HL-60 (cell line): ENCODE measurements around the gene ZMIZ2.

Experiments used
- DNase-seq, 2 experiments: peaks; one replicate each; pipeline ENCODE4 v3.0.0-alpha.2; 2010 to 2020; ENCODE audit warnings: low read depth in 1 of 2, low spot score in 1 of 2
- H3K27ac ChIP-seq: fragments of 250-450 bp; sonication (Bioruptor Pico); replicated peaks from 2 replicates; pipeline ENCODE4 v1.5.1; 2020; ENCODE audit warnings: mild to moderate bottlenecking, moderate library complexity
- H3K27me3 ChIP-seq: fragments of 250-450 bp; sonication (Bioruptor Pico); 2 replicates; pipeline ENCODE4 v1.5.1; 2021; ENCODE audit warnings: mild to moderate bottlenecking, moderate library complexity; ENCODE audit not compliant: insufficient read depth, poor library complexity, severe bottlenecking
- H3K4me3 ChIP-seq: replicated peaks from 2 replicates; pipeline ENCODE4 v1.5.1; 2011; ENCODE audit warnings: mild to moderate bottlenecking, control low read depth, low read length; ENCODE audit not compliant: insufficient read depth
- GABPA ChIP-seq: IDR thresholded peaks from 2 replicates; pipeline ENCODE4 v1.6.1; 2012; ENCODE audit warnings: low read depth
- POLR2AphosphoS5 ChIP-seq: IDR thresholded peaks from 2 replicates; pipeline ENCODE4 v1.6.1; 2012; ENCODE audit warnings: low read depth
- SPI1 ChIP-seq: IDR thresholded peaks from 2 replicates; pipeline ENCODE4 v1.6.1; 2012; ENCODE audit warnings: low read depth, mild to moderate bottlenecking, borderline replicate concordance
- TF ChIP-seq, protein P1 (sequence below): IDR thresholded peaks from 2 replicates; pipeline ENCODE4 v1.6.1; 2012; ENCODE audit warnings: low read depth; ENCODE audit not compliant: insufficient replicate concordance
- TF ChIP-seq, protein P2 (sequence below): IDR thresholded peaks from one replicate; pipeline ENCODE4 v1.5.1; 2011; ENCODE audit warnings: low read length, control low read depth, inconsistent platforms; ENCODE audit not compliant: insufficient read depth

The ZMIZ2 gene

DNA sequence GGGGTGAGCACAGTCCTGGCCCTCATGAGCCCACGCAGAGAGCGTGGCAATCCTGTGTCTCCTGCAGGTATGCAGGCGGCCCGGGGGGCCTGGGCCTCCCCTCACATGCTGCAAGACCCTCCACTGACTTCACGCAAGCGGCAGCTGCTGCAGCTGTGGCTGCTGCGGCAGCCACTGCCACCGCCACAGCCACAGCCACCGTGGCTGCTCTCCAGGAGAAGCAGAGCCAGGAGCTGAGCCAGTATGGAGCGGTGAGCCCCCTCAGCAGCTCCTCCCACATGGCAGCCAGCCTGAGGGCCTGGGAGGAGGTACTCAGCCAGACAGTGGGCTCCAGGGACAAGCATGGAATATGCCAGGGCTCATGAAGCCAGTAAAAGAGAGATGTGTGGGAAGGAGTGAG is 8.7 kb downstream of the ZMIZ2 start:
- no peak overlapping the region for H3K27ac ChIP-seq
- no peak for DNase-seq
- no peaks in the 10 kb centered on the region for H3K27me3 ChIP-seq
- H3K4me3 ChIP-seq: no peak overlapping the region
- TF ChIP-seq, protein P1, sequence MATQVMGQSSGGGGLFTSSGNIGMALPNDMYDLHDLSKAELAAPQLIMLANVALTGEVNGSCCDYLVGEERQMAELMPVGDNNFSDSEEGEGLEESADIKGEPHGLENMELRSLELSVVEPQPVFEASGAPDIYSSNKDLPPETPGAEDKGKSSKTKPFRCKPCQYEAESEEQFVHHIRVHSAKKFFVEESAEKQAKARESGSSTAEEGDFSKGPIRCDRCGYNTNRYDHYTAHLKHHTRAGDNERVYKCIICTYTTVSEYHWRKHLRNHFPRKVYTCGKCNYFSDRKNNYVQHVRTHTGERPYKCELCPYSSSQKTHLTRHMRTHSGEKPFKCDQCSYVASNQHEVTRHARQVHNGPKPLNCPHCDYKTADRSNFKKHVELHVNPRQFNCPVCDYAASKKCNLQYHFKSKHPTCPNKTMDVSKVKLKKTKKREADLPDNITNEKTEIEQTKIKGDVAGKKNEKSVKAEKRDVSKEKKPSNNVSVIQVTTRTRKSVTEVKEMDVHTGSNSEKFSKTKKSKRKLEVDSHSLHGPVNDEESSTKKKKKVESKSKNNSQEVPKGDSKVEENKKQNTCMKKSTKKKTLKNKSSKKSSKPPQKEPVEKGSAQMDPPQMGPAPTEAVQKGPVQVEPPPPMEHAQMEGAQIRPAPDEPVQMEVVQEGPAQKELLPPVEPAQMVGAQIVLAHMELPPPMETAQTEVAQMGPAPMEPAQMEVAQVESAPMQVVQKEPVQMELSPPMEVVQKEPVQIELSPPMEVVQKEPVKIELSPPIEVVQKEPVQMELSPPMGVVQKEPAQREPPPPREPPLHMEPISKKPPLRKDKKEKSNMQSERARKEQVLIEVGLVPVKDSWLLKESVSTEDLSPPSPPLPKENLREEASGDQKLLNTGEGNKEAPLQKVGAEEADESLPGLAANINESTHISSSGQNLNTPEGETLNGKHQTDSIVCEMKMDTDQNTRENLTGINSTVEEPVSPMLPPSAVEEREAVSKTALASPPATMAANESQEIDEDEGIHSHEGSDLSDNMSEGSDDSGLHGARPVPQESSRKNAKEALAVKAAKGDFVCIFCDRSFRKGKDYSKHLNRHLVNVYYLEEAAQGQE: no peak

DNA sequence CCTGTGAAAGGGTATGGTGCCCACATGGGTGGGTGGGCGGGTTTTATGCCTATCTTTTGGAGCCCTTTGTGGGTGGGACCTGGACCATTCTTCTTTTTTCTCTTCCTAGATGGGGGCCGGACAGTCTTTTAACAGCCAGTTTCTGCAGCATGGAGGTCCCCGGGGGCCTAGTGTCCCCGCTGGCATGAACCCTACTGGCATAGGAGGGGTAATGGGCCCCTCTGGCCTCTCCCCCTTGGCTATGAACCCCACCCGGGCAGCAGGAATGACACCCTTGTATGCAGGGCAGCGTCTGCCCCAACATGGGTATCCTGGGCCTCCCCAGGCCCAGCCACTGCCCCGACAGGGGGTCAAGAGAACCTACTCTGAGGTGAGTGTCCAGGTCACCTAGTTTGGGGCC is 9.1 kb downstream of the ZMIZ2 start:
- Histone ChIP-seq H3K4me3 (no peak overlapping the region), H3K27ac (no peak overlapping the region), H3K27me3 (no peaks in the 10 kb centered on the region)
- TF ChIP-seq, protein P1: no peak
- no peak for TF ChIP-seq POLR2AphosphoS5
- TF ChIP-seq, protein P2, sequence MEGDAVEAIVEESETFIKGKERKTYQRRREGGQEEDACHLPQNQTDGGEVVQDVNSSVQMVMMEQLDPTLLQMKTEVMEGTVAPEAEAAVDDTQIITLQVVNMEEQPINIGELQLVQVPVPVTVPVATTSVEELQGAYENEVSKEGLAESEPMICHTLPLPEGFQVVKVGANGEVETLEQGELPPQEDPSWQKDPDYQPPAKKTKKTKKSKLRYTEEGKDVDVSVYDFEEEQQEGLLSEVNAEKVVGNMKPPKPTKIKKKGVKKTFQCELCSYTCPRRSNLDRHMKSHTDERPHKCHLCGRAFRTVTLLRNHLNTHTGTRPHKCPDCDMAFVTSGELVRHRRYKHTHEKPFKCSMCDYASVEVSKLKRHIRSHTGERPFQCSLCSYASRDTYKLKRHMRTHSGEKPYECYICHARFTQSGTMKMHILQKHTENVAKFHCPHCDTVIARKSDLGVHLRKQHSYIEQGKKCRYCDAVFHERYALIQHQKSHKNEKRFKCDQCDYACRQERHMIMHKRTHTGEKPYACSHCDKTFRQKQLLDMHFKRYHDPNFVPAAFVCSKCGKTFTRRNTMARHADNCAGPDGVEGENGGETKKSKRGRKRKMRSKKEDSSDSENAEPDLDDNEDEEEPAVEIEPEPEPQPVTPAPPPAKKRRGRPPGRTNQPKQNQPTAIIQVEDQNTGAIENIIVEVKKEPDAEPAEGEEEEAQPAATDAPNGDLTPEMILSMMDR: no peak
- no peak for TF ChIP-seq SPI1
- no peak for TF ChIP-seq GABPA
- no peak for DNase-seq

DNA sequence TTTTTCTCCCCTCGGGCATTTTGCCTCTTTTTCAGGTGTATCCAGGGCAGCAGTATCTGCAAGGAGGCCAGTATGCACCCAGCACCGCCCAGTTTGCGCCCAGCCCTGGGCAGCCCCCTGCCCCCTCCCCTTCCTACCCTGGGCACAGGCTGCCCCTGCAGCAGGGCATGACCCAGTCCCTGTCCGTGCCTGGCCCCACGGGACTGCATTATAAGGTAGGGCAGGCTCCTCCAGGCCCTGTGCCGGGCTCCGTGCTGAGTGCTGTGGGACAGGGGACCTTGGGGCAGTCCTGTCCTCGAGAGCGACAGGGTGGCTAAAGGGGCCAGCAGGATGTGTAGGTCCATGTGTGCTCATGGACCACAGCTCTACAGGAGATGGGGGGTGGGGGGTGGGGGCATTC is 10.6 kb downstream of the ZMIZ2 start:
- Histone ChIP-seq H3K27me3 (no peaks in the 10 kb centered on the region), H3K4me3 (no peak overlapping the region), H3K27ac (no peak overlapping the region)
- TF ChIP-seq, protein P1: no peak
- TF ChIP-seq, protein P2: no peak
- TF ChIP-seq POLR2AphosphoS5 (no peak), GABPA (no peak), SPI1 (no peak)
- no peak for DNase-seq

DNA sequence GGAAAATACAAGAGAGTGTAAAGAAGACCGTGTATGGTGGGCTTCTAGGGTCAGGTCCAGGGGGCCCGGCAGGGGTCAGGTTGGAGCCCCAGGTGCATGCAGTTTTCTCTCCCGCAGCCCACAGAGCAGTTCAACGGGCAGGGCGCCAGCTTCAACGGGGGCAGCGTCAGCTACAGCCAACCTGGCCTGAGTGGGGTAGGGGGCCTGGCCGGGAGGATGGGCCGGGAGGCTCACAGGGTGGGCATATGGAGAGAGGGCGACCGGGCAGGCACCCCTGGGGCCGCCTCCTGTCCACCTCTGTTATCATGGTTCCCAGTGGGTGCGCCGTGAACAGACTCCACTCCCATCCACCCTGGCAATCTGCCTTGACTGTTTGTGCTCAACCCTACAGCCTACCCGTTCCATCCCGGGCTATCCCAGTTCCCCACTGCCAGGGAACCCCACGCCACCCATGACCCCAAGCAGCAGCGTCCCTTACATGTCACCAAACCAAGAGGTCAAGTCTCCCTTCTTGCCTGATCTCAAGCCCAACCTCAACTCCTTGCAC is 11.5 kb downstream of the ZMIZ2 start:
- TF ChIP-seq SPI1 (no peak), GABPA (no peak), POLR2AphosphoS5 (no peak)
- TF ChIP-seq, protein P2: no peak
- TF ChIP-seq, protein P1: no peak
- H3K4me3 ChIP-seq: no peak overlapping the region
- DNase-seq: no peak
- H3K27ac ChIP-seq: no peak overlapping the region
- H3K27me3 ChIP-seq: no peaks in the 10 kb centered on the region
